ENCODE measurements around the gene MTURN.

The MTURN gene

DNA sequence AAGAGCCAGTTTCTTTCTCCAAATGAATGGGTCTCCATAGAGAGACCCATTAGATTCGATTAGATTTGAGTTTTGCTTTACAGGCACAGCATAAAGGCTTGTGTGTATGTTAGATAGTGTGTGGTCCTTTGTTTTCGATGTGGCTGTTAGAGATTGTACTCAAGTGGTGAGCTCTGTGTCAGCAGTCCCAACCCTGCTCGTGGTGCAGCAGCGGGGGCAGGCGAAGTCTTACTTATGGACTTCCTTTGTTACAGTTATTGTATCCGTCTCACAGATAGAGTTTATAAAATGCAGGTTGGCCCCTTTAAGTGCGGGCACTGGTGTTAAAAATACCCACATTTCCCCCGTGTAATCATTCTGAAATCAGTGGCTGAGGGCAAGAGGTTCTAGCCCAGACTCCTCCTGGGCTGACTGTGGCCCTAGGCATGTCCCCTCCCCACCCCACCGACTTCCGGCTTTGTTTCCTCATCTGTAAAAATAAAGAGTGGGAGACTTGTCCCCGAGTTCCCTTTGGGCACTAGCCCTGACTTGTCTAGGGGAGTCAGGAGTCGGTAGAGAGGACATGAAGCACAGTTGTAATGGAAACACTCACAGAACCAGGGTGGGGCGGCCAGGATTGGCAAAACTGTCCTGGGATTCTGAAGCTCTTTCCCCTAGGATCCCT is 28.6 kb downstream of the MTURN start:
- DNase-seq, result peak; percentile 76

GRCh38 chr7:30164567-30164966 is 29.8 kb downstream of the MTURN start:
- DNase-seq, result peak; percentile 86

DNA sequence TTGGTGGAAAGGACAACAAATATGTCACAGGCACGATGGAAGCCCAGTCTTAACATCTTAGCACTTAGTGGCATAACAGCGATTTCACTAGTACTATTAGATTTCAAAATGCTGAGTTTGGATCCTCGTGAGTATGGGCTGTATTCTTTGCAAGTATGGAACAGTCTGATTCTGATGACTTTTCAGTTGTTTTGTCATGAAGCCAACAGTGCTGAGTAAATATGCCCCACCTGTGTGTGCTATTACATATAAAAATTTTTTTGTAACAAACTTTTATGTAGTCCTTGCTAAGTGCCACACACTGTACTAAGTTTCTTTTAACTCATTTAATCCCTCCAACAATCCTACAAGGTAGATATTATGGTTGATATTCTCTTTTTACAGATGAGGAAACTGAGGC is 30.8 kb downstream of the MTURN start:
- DNase-seq, result no peak

GRCh38 chr7:30166155-30166840 is 31.5 kb downstream of the MTURN start:
- peak; percentile 84 for DNase-seq

GRCh38 chr7:30166841-30167235 is 32.1 kb downstream of the MTURN start:
- DNase-seq, result no peak

DNA sequence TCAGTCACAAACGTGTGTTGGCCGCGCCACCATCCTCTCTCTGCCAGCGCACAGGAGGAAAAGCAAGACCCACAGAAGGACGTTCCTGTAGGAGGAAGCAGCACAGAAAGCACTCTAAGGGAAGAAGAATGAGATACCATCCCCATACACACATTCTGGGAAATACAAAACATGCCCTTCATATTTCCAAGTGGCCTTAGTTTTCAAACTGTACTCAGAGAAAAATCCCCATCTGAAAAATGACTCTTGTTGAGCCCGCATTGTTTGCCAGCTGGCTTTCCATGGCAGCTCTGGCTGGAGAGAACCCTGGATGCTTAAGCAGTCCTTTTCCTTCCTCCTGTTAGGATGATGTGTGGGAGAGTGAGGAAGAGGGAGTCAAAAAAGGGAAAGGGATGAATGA is 33.1 kb downstream of the MTURN start:
- DNase-seq, result no peak

DNA sequence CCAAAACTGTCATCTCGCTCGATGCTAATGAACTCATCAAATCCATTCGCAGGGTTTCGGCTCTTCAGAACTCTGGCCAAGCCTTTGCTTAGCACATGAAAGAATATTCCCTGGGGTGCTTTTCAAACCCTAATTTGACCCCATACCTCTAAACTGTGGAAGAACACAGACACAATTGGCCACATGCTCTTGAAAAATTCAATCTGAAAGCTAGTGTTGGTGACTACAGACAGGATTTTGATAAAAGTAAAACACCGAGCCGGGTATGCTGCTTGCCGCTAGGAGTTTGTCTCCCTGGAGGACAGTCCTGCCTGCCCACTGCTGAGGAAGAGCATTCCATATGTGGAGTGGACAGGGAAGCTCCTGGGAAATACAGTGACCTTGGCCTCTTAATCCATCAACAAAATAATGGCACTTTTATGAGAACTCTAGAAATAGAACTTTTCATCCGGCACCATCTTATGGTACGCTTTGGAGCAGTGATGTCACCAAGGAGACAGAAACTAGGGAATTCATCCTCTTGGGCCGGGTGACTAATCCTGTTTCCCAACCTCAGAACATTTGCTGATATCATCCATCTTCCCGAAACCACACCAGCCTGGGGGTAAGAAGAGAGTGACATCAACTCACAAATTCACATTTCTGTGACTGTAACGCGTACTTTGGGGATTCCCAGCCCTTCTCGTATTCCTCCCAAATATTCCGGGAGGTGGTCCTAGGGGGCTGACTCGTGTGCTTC is 34.2 kb downstream of the MTURN start:
- DNase-seq, result peak; percentile 96

DNA sequence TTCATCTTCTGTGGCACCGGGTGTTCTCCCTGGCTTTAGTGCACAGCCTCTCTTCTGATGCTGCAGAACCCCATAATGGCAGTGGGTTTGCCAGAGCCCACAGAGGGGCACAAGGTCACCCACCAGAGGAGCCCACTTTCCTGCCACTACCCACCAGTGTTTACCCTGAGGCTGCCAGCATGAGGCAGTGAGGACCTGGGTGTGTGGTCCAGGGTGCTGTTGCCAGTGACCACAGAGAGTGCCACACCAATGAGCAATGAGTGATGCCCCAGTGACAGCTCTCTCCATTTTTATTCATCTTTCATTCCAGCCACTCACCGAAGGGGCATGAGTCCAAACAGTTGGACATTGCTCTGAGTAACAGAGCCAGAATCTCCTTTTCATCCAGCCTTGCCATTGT is 34.8 kb downstream of the MTURN start:
- no peak for DNase-seq

GRCh38 chr7:30170476-30171205 is 35.9 kb downstream of the MTURN start:
- peak; percentile 97 for DNase-seq

DNA sequence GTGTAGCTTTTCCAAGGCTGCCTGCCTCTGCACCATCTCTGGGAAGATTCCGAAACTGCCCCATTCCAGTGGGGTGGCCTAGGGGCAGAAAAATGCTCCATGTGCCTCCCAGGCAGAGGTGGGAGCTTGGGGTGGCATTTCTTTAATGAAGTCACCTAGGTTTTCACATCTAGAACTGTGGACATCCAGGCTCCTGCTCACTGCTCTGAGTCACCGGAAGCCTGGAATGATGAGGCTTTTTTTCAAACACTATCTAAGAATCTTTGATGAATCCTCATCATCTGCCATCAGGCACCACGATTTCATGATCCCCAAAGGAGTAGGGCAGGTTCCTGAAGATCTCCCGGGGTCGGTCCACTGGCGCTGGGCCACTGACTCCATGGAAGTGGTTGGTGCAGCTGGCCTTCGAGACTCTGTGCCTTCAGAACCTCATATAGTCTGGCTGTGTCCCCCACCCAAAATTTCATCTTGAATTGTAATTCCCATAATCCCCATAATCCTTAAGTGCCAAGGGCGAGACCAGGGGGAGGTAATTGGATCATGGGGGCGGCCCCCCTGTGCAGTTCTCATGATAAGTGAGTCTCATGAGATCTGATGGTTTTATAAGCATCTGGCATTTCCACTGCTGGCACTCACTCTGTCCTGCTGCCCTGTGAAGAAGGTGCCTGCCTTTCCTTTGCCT is 37.1 kb downstream of the MTURN start:
- DNase-seq, result no peak

DNA sequence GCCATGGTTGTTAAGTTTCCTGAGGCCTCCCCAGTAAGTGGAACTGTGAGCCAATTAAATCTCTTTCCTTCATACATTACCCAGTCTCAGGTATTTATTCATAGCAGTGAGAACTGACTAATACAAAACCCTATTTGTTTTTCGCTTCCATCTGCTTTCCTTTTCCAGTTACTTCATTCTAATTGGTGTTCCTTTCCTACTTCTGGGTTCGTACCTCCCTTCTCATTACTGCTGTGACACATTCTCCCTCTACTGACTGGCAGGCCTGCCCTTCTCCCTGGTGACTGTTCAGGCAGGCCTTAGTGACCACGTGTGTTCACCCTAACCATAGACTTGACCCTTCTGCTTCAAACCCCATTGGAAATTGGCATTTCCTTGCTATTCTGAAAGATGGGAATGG is 37.7 kb downstream of the MTURN start:
- DNase-seq, result no peak

DNA sequence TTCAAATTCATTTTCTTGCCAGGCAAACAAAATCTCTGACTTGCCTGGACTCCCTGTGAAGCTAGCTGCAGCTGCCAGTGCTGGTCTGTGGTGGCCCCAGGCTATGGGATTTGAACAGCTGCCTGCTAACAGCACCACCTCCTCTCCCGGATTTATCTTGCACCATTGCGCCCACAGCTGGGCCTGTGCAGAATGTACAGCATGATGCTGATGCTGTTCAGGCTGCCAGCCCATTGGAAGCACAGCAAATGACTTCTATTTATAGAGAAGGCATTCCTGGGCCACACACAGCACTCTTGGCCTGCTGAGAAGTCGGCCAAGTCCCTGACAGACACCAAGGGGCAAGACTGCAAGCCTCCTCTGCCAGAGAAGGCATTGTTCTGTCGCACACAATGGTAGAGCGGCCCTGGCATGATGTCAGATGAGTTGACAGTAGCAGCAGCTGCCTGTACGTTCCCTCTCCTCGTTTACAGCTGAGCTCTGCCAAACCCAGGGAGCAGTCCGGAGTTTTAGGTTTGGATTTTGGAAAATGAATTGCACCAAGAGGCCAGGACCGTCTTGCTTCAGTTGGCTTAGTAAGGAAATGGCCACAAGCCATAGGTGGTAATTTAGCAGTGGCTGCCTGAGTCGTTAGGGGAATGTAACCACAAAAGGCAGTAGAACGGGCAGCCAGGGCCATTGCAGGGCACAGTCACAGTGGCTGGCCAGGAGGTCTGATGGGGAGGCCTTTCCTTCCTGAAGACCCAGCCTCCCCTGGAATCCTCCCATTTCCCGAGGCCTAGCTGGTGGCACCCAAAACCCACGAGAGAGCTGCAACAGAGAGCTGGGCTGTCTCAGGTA is 38.5 kb downstream of the MTURN start:
- DNase-seq, result no peak

DNA sequence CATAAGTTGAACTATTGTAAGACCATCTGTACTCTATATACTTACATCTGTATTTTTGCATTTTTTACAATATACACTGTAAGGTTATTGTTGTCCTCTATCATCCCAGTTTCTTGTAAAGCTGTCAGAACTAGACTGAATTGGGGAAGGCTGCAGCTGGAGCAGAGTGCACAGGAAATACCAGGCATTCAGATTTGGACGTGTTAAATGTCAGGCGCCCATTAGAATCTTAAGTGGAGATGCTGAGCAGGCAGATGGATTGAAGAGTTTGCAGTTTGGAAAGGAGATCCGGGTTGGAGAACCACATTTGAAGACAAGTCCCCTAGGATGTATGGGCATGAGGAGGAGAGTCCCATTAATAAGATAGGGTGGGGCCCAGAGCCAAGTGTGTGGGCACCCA is 40.4 kb downstream of the MTURN start:
- DNase-seq, result no peak

GRCh38 chr7:30175636-30176147 is 40.9 kb downstream of the MTURN start:
- DNase-seq, result no peak

DNA sequence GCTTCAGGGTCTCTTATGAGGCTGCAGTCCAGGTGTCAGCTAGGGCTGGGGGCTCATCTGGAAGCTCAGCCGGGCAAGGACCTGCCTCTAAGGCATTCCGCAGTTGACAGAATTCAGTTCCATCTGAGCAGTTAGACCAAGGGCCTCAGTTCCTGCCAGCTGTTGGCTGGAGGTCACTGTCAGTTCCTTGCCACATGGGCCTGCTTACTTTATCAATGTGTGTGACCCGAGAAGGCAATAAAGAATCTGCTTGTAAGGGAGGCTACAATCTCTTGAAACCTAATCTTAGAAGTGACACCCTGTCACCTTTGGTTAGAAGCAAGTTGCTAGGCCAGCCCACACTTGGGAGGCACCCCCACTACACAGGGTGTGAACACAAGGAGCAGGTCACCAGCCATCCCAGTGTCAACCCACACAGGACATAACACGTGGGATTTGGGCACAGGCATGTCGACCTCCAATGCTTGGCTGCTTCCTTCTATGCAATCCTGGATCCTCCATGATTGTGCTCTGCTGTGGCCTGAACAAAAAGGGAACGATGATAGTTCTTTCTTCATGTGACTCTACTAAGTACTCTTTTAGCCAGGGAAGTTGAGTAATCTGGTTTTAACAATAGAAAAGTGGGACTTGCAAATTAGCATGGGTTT is 41.8 kb downstream of the MTURN start:
- peak; percentile 96 for DNase-seq

- no peak for DNase-seq
Observed at GRCh38 chr7:30177186-30177585, 42.4 kb downstream of the MTURN start.

GRCh38 chr7:30177965-30178364 is 43.2 kb downstream of the MTURN start:
- no peak for DNase-seq

GRCh38 chr7:30178748-30179436 is 44.1 kb downstream of the MTURN start:
- peak; percentile 92 for DNase-seq

DNA sequence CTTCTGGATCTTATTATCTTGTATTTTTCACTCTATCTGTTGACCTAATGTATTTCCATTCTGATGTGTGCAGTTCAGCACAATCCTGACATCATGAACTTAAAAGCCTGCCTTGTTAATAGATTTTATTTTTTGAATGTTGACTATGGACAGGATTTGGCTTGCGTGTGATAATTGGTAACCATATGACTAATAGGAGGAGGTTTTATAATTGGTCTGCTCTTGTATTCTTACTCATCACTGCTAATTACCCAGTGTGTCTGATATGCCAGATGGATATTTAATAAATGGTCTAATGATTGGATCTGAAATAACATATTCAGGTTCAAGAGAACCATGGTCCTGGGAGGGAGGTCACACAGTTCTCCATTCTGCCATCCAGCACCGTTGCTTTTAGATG is 45.9 kb downstream of the MTURN start:
- no peak for DNase-seq

GRCh38 chr7:30181211-30181610 is 46.4 kb downstream of the MTURN start:
- no peak for DNase-seq

Data from inflammatory macrophage treated with lipopolysaccharide for 4 hours (primary cell).